Aorta (tissue), 5 donors: ENCODE data around the gene CAMK1. TPM values are rescaled to one million over a fixed set of nuclear protein-coding genes. Genes with fewer than 3 reads are reported as not detected.

Experiments
- ATAC-seq: fragments of 200-7000 bp; cut with Tn5 transposase; one replicate; pipeline ENCODE4 v1.9.1; 2022; ENCODE audit warnings: moderate library complexity; ENCODE audit not compliant: low FRiP score
- DNase-seq, 2 donors: peaks; one replicate each; pipeline ENCODE4 v3.0.0-alpha.2; 2020
- H3K27ac ChIP-seq, 2 donors: one replicate each; pipeline ENCODE4 v1.5.1; 2013; ENCODE audit warnings: low read length in 2 of 2, mild to moderate bottlenecking in 2 of 2, moderate library complexity in 2 of 2, control low read depth in 1 of 2, inconsistent platforms in 1 of 2, low read depth in 1 of 2
- H3K27me3 ChIP-seq, 2 donors: one replicate each; pipeline ENCODE4 v1.6.1; 2013; ENCODE audit warnings: control low read depth in 1 of 2, low read length in 1 of 2, mild to moderate bottlenecking in 1 of 2, moderate library complexity in 1 of 2; ENCODE audit not compliant: insufficient read depth in 2 of 2, control insufficient read depth in 1 of 2
- H3K36me3 ChIP-seq, 2 donors: one replicate each; pipeline ENCODE4 v1.6.1; 2013; ENCODE audit warnings: control low read depth in 1 of 2, low read length in 1 of 2, mild to moderate bottlenecking in 1 of 2; ENCODE audit not compliant: insufficient read depth in 2 of 2, control insufficient read depth in 1 of 2
- H3K4me1 ChIP-seq, 2 donors: one replicate each; pipeline ENCODE4 v1.6.1; 2013; ENCODE audit warnings: low read length in 2 of 2, control low read depth in 1 of 2, mild to moderate bottlenecking in 1 of 2, moderate library complexity in 1 of 2; ENCODE audit not compliant: insufficient read depth in 2 of 2, control insufficient read depth in 1 of 2
- H3K4me3 ChIP-seq, 2 donors: one replicate each; pipeline ENCODE4 v1.5.1; 2013; ENCODE audit warnings: low read length in 2 of 2, control low read depth in 1 of 2, mild to moderate bottlenecking in 1 of 2
- H3K9me3 ChIP-seq: one replicate; pipeline ENCODE4 v1.6.1; 2013; ENCODE audit warnings: mild to moderate bottlenecking, low read length; ENCODE audit not compliant: control insufficient read depth
- WGBS, 2 donors: extraction: QIAGEN DNeasy Blood & Tissue Kit; methylation state at CpG; one replicate each; pipeline ENCODE4 v1.1.7; 2013; 5-methylcytosine and 5-hydroxymethylcytosine counted together
- intact Hi-C, 2 donors: fragments of 100-400 bp; cut with DNase I; formaldehyde crosslinking; loops; one replicate each; pipeline versions ENCODE4 v1.14.2 to v1.15.0; 2022
- long read RNA-seq, 2 donors: library from polyadenylated mRNA; unstranded; transcript quantifications; one replicate each; pipeline ENCODE4 v2.0.0, GENCODE V29; 2020 to 2021
- polyA plus RNA-seq, 2 donors: library from polyadenylated mRNA; stranded (reverse); fragments of 200-250 nt; gene quantifications; one replicate each; pipeline ENCODE4 v1.2.3, GENCODE V29; 2013
- total RNA-seq, 2 donors: library from RNA; stranded (reverse); fragmentation: NEBNext Ultra II Directional; extraction: Animal tissue kit (Norgen Biotek cat#: 25700); gene quantifications; one replicate each; pipeline ENCODE4 v1.2.1, GENCODE V29; 2021
- donor health status: healthy with polysubstance abuse.
- donor health status: Bipolar disorder and iron deficiency.
- donor health status: DM: no; HTN: no; CAD: no.
- donor health status: DM: no; HTN: no; CAD: no.
- donor health status: DM: yes; HTN: yes; CAD: no.

Gene CAMK1
- total RNA-seq (10 to 100 TPM; 31.4 to 40.2 TPM), polyA plus RNA-seq (10 to 100 TPM; 24.7 to 58.0 TPM)
- long read RNA-seq, donor 1, transcript CAMK1-201 (12 exons, 1,488 nt): major isoform, 32 of 52 reads
- long read RNA-seq, donor 1, partial matches to known transcripts: 7 of 52 reads
- long read RNA-seq, donor 1, other reads (novel, unspliced or antisense): 13 of 52 reads
- long read RNA-seq, donor 2, transcript CAMK1-201 (12 exons, 1,488 nt): major isoform, 15 of 31 reads
- long read RNA-seq, donor 2, partial matches to known transcripts: 1 of 31 reads
- long read RNA-seq, donor 2, other reads (novel, unspliced or antisense): 15 of 31 reads

DNA sequence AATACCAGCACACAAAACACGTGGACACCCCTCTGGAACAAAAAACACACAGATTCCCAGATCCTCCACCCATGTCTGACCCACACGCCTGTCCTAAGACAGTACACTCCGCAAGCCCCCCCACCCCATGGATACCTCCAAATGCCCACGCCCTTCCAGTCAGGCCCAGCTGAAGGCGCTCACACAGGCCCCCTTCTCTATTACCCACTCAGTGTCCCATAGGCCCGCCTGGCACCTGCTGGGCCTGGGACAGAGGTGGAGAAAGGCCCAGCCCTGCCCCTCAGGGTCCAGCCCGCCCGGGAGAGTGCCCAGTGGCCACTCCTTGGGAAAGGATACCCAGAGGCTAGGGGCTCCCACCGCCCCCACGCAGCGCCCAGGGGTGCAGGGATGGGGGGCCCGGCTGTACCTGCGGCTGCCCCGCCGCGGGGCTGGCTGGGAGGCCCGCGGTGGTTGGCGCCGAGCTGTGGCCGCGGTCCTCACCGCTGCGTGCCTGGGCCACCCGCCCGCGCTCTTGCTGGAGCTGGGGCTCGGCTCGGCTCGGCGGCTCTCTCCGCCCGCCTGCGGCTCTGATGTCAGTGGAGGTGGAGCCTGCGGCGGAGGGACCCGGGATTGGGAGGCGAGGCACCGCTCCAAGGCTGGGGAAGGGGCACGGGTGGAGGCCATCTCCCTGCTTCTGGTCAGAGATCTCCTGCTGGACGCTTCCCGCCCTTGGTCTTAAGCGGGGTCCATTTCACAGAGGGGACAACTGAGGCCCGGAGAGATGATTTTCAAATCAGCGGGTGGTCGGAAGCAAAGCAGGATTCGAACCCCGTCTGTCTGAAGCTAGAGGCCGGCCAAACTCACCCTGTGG lies at the start of gene CAMK1:
Gene CAMK1, minus strand, starts transcription at position 522 of the 850 bp plus-strand sequence. CDS start 2,198 bp downstream, outside the sequence.
- peaks cover 2 to 4% of the 10 kb centered on the region in 2 donors for H3K4me1 ChIP-seq
- intact Hi-C loops: no loop called here
- H3K36me3 ChIP-seq: peaks cover 0 to 2% of the 10 kb centered on the region in 2 donors
- peak within 1 kb of the TSS; percentile 58 to 70 for H3K27ac ChIP-seq
- H3K9me3 ChIP-seq: no peaks in the 10 kb centered on the region
- DNase-seq (peak; percentile 91 to 96), ATAC-seq (peak; percentile 95)
- H3K27me3 ChIP-seq: no peaks in the 10 kb centered on the region
- H3K4me3 ChIP-seq: peak within 1 kb of the TSS; percentile 42 to 84
- 1% methylated on average over 33 to 49 of the region's 49 CpGs for WGBS, 2 donors

DNA sequence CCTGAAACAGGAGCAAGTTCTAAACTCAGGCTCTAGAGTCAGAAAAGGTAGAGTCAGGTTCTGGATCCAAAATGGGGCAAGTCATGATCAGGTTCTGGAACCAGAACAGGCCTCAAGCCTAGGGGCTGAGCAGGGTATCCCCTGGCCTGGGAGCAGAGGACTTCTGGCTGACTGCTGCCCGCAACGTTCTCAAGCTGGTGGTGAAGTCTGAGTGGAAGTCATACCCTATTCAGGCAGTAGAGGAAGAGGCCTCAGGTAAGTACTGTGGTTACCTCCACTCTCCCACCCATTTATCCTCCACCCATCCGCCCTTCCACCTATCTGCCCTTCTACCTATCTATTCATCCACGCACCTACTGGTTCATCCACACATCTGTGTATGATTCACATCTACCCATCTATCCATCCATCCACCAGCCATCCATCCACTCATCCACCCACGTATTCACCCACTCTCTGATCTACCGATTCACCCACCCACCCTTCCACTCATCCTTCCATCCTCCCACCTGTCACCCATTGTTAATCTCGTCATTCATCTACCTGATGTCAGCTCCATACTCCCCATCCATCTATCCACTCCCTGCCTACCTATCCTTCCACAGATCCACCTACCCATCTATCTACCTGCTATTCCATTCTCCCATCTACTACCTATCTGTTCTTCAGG lies 49.1 kb upstream of the CAMK1 start:
- H3K36me3 ChIP-seq: no peaks in the 10 kb centered on the region
- DNase-seq (peak in 1 of 2 donors; percentile 53), ATAC-seq (no peak)
- H3K4me1 ChIP-seq: no peaks in the 10 kb centered on the region
- intact Hi-C loops: no loop called here
- 80 to 97% methylated on average over 6 to 7 of the region's 7 CpGs for WGBS, 2 donors
- H3K4me3 ChIP-seq: no peak overlapping the region
- H3K27me3 ChIP-seq: no peaks in the 10 kb centered on the region
- H3K27ac ChIP-seq: no peak overlapping the region
- no peaks in the 10 kb centered on the region for H3K9me3 ChIP-seq

GRCh38 chr3:9817436-9817835 lies 47.7 kb upstream of the CAMK1 start:
- no peaks in the 10 kb centered on the region for H3K4me1 ChIP-seq
- no peak overlapping the region for H3K27ac ChIP-seq
- H3K27me3 ChIP-seq: no peaks in the 10 kb centered on the region
- no peak overlapping the region for H3K4me3 ChIP-seq
- H3K9me3 ChIP-seq: no peaks in the 10 kb centered on the region
- peak in 1 of 2 donors; percentile 20 for DNase-seq
- intact Hi-C loops: no loop called here
- WGBS, 2 donors: 89 to 92% methylated on average over 6 of the region's 6 CpGs
- no peak for ATAC-seq
- H3K36me3 ChIP-seq: no peaks in the 10 kb centered on the region

DNA sequence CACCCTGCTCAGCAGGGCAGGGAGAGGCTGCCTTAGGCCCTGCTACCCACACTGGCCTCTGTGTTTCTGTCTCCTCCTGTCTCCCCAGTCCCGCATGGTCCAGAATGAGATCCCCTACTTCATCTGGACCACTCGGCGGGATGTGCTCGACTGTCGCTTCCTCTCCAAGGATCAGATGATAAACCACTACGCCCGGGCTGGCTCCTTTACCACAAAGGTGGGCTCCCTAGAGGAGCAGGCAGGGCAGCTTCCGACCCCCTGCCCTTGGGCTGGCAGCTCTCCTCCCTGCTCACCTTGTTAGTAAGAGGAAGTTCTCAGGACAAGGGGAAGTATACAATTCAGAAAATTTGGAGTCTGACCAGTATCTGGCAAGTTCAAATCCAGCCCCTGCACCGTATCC lies 46.2 kb upstream of the CAMK1 start:
- ATAC-seq (no peak), DNase-seq (peak in 1 of 2 donors; percentile 58)
- intact Hi-C loops: no loop called here
- 89 to 91% methylated on average over 9 of the region's 9 CpGs for WGBS, 2 donors
- H3K27ac ChIP-seq: no peak overlapping the region
- H3K27me3 ChIP-seq: no peaks in the 10 kb centered on the region
- no peaks in the 10 kb centered on the region for H3K4me1 ChIP-seq
- H3K36me3 ChIP-seq: no peaks in the 10 kb centered on the region
- H3K4me3 ChIP-seq: no peak overlapping the region
- H3K9me3 ChIP-seq: no peaks in the 10 kb centered on the region

GRCh38 chr3:9812870-9813483 lies 43.2 kb upstream of the CAMK1 start:
- ATAC-seq: no peak
- Histone ChIP-seq H3K27me3 (no peaks in the 10 kb centered on the region), H3K4me1 (no peaks in the 10 kb centered on the region), H3K4me3 (no peak overlapping the region), H3K9me3 (no peaks in the 10 kb centered on the region), H3K36me3 (no peaks in the 10 kb centered on the region), H3K27ac (no peak overlapping the region)
- WGBS, 2 donors: 93 to 95% methylated on average over 9 of the region's 9 CpGs
- peak in 1 of 2 donors; percentile 28 for DNase-seq
- intact Hi-C loops: no loop called here

DNA sequence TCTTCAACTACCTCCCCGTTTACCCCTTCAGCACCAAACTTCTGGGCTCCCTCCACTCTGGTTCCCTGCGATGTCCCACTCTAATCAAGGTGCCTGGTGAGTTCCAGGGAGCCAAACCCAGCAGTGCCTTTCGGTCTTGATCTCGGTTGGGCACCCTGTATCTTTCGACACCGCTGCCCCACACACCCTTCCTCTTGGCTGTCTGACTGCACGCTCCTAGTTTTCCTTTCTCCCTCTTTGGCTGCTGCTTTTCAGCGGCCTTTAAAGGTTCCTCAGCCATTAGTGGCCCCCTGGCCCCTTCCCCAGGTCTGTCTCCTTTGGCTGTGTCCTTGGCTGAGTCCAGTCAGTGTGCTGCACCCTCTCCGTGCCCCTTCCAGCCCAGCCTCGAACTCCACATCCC lies 41.1 kb upstream of the CAMK1 start:
- Histone ChIP-seq H3K36me3 (peaks cover 3 to 4% of the 10 kb centered on the region in 2 donors), H3K4me3 (peak overlapping the region; percentile 0 to 3), H3K27ac (no peak overlapping the region), H3K4me1 (no peaks in the 10 kb centered on the region), H3K9me3 (no peaks in the 10 kb centered on the region), H3K27me3 (no peaks in the 10 kb centered on the region)
- ATAC-seq (no peak), DNase-seq (peak in 1 of 2 donors; percentile 62)
- WGBS, 2 donors: 17 to 19% methylated on average over 10 of the region's 10 CpGs
- intact Hi-C loops: no loop called here

DNA sequence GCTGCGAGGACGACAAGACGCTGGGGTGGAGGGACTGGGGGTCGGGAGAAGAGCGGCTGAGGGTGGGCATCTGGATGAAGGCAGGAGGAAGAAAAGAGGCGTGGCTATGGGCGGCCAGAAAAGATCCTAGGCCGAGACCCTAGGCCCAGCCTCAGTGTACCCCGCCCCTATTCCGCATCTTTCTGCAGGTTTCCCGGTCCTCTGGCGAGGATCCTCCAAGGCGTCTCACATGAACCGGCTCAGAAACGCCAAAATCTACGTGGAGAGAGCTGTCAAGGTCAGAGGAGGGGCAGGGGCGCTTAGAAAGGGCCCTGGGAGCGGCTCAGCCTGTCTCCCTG lies 40.7 kb upstream of the CAMK1 start:
- H3K36me3 ChIP-seq: peaks cover 5% of the 10 kb centered on the region in 2 donors
- peak overlapping the region; percentile 3 to 54 for H3K4me3 ChIP-seq
- 1% methylated on average over 18 of the region's 18 CpGs for WGBS, 2 donors
- no peaks in the 10 kb centered on the region for H3K27me3 ChIP-seq
- no peaks in the 10 kb centered on the region for H3K9me3 ChIP-seq
- intact Hi-C loops: no loop called here
- ATAC-seq (no peak), DNase-seq (no peak)
- peak overlapping the region in 1 of 2 donors; percentile 60 for H3K27ac ChIP-seq
- no peaks in the 10 kb centered on the region for H3K4me1 ChIP-seq

- WGBS, 2 donors: 1% methylated on average over 38 to 76 of the region's 76 CpGs
- Histone ChIP-seq H3K27ac (peak within 1 kb of the TSS; percentile 31 to 60), H3K27me3 (no peaks in the 10 kb centered on the region), H3K4me1 (no peaks in the 10 kb centered on the region), H3K36me3 (peaks cover 7% of the 10 kb centered on the region in 2 donors), H3K9me3 (no peaks in the 10 kb centered on the region), H3K4me3 (peak within 1 kb of the TSS; percentile 3 to 54)
- peak; percentile 90 for ATAC-seq
- intact Hi-C loops: no loop called here
- DNase-seq: peak; percentile 90 to 94
Observed at GRCh38 chr3:9809615-9810432, 40.1 kb upstream of the CAMK1 start, which contains the start of gene TTLL3. TSS of gene TTLL3 (plus strand) at chr3:9810262. CDS start at chr3:9810662, 400 bp downstream.
